Measurements from ENCODE around the gene ZNF665. TPM values are rescaled to one million over a fixed set of nuclear protein-coding genes. Genes with fewer than 3 reads are reported as not detected.
A peak's percentile ranks its signal among the peaks of the same experiment; 100 is the strongest.
"Not testable (repeated sequence)": the region's sequence is repeated elsewhere in the genome, so short reads cannot be mapped to it uniquely, and the experiment has no call there.

ZNF665 gene
- total RNA-seq, 2 experiments from 2014 or later = 11.3 to 11.4 TPM

DNA sequence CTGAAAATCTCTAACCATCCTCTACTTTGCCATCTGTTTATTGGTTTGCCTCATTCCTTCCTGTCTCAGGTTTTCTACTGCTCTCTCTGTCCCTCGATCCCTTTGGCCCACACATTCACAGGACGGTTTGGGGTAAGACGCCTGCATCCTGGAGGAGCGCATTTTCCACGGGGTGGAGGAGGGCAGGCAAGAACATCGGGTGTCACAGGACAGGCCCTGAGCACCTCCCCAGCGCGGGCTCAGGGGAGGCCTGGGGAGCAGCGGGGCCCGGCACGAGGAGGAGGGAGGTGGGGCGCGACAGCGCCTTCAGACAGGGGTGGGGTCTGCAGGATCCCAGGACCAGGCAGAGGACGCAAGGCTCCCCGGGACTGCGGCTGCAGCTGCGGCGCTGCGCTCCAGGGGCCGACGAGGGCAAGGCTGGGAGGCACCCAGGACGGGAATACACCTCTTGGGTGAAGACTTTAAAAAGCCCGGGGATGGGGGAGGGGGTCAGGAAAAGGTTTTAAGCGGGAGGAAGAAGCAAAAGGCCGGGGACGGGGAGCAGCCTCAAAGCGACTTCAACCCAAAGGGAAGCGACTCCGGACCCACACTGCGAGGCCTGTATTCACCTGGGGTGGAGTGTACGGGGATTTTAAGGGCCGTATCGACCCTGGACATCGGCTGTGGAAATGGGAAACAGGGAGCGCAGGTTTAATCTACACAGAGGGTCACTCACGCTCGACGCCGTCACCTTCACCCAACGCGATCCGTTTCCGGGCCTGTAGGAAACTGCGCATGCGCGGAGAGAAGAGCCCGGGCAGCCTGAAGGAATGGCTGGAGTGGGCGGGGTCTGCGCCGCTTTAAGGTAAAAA, 60.8 kb downstream of the ZNF665 start, which contains the start of gene ZNF415:
Gene ZNF415 (minus strand): TSS at position 770 of the 851 bp plus-strand sequence. CDS start 10,234 bp downstream, outside the sequence.
- H3K4me3 Mint-ChIP-seq = peak within 1 kb of the TSS; percentile 71
- H3K36me3 Mint-ChIP-seq = peaks cover 13% of the 10 kb centered on the region
- POLR2A ChIA-PET = no interaction called here
- ATAC-seq (ENCODE audit: low read depth) = peak; percentile 54
- DNase-seq = peak; percentile 68
- peak within 1 kb of the TSS; percentile 58 for H3K27ac Mint-ChIP-seq
- peaks cover 31% of the 10 kb centered on the region for H3K9me3 Mint-ChIP-seq
- peaks cover 11% of the 10 kb centered on the region for H3K27me3 Mint-ChIP-seq
- H3K4me1 Mint-ChIP-seq = peaks cover 5% of the 10 kb centered on the region

DNA sequence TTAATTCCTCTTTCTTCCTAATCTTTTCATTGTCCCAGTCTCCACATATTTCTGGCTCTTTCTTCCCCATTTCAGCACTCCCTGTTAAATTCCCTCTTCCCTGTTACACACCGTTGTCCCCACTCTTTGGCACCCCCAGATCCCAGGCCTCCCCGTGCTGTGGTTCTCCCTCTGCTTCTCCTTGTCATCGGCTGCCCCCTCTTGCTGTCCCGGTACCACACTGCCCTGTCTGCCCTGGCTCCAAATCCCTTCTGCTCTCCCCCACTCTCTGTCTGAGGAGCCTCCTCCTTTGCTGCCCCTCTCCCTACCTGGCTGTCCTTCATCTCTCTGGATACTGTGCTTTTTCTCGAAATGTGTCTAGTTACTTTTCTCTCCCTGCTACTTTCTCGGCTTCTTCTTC, 61.4 kb downstream of the ZNF665 start:
- H3K4me1 Mint-ChIP-seq = peaks cover 5% of the 10 kb centered on the region
- peaks cover 32% of the 10 kb centered on the region for H3K9me3 Mint-ChIP-seq

DNA sequence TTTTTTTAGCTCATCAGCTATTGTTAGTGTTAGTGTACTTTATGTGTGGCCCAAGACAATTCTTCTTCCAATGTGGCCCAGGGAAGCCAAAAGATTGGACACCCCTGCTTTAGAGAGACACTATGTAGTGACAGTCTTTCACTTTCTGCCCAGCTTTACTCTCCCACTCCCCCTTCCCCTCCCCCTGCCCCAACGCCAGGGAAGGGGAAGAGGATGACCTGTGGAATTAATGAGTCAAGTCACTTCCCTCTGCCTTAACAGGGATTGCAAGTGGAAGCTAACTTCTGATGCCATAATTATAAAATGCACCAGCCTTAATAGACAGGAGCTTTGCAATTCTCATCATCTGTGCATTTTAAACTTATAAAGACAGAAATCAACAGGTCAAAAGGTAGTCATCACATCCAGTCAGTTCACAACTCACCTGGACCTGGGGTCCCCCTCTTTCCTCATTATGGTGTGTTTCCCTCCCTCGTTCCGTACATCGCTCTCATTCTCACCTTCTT, 62.0 kb downstream of the ZNF665 start:
- H3K36me3 Mint-ChIP-seq = peaks cover 11% of the 10 kb centered on the region
- POLR2A ChIA-PET = interaction anchor here (0.6 kb wide), 1 partner anchor 290 kb away, joined by 3 read pairs; no protein-coding TSS in a partner anchor
- DNase-seq (no peak), ATAC-seq (ENCODE audit: low read depth) (no peak)
- H3K9me3 Mint-ChIP-seq = peaks cover 29% of the 10 kb centered on the region
- H3K27me3 Mint-ChIP-seq = peaks cover 11% of the 10 kb centered on the region
- peak overlapping the region; percentile 11 for H3K27ac Mint-ChIP-seq
- H3K4me3 Mint-ChIP-seq = no peak overlapping the region
- H3K4me1 Mint-ChIP-seq = peaks cover 5% of the 10 kb centered on the region

More for the DNA sequence above, 61.4 kb downstream of the ZNF665 start:
- peaks cover 11% of the 10 kb centered on the region for H3K27me3 Mint-ChIP-seq
- POLR2A ChIA-PET = no interaction called here
- H3K4me3 Mint-ChIP-seq = peak overlapping the region; percentile 71
- H3K27ac Mint-ChIP-seq = no peak overlapping the region
- H3K36me3 Mint-ChIP-seq = peaks cover 11% of the 10 kb centered on the region
- DNase-seq (no peak), ATAC-seq (ENCODE audit: low read depth) (no peak)

DNA sequence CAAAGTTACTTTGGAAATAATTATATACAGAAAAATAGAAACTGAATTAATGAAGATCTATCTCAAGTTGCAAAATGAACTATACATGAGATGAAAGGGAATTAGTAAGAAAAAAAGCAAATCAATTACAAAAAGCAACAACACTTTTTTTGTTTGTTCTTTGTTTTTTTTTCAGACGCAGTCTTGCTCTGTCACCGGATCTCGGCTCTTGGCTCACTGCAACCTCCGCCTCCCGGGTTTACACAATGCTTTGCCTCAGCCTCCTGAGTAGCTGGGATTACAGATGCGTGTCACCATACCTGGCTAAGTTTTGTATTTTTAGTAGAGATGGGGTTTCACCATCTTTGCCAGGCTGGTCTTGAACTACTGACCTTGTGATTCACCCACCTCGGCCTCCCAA, 62.7 kb downstream of the ZNF665 start:
- DNase-seq (no peak), ATAC-seq (ENCODE audit: low read depth) (no peak)
- Mint-ChIP-seq H3K27me3 (peaks cover 11% of the 10 kb centered on the region), H3K9me3 (peaks cover 26% of the 10 kb centered on the region), H3K36me3 (peaks cover 9% of the 10 kb centered on the region), H3K27ac (no peak overlapping the region), H3K4me1 (peaks cover 5% of the 10 kb centered on the region), H3K4me3 (no peak overlapping the region)
- POLR2A ChIA-PET = interaction anchor here (0.7 kb wide), 1 partner anchor 1262 kb away, joined by 4 read pairs; no protein-coding TSS in a partner anchor

DNA sequence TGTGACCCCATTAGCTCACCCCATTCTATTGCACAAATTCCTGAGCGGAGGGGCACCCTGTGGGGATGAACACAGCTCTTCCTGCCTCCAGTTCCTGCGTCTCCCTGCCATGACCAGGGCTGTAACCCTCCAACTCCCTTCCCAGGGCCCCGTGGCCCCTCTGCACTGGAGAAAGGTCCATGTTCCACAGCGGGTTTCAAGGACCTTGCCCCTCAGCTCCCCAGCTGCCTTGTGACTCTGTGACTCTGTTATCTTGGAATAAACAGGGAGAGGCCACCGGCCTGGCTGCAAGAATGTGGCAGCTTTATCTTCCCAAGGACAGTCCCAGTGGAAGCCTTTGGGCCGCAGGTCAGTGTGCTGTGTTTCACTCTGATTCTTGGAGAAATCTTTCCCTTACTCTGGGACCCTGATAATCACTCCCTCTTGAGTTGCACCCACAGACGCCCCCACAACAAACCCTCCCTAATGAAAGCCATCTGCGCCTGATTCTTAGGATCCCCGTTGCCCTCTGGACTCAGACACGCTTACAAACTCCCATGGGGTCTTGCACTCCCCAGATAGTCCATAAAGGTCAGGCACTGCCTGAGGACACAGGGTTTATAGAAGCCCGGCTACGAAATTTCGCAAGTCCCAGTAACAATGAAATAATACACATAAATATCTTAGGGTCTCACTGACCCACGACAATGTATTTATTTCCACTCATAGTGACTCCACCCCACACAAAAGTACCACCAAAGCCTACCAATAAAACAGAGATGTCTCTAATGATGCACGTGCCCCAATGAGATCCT, 66.2 kb downstream of the ZNF665 start:
- ATAC-seq (ENCODE audit: low read depth); H3K27ac Mint-ChIP-seq; H3K4me1 Mint-ChIP-seq; H3K27me3 Mint-ChIP-seq; POLR2A ChIA-PET; H3K4me3 Mint-ChIP-seq; DNase-seq; H3K36me3 Mint-ChIP-seq: not testable (repeated sequence)
- peaks cover 28% of the 10 kb centered on the region for H3K9me3 Mint-ChIP-seq

DNA sequence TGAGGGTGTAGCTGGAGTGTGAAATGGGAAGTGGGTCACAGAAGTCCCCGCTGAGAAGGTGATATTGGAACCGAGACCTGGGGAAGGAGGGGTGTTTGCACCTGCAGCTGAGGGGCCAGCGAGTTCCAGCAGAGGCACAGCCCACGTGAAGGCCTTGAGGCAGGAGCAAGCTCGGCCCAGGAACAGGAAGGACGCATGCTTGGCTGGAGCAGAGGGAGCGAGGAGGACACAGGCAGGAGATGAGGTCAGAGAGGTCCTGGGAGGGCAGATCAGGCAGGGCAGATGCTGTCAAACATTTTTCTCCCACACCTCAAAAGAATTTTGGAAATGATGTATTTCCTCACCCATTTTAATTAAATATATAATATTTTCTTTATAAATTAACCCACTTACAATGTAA, 69.8 kb downstream of the ZNF665 start:
- ATAC-seq (ENCODE audit: low read depth) (no peak), DNase-seq (no peak)
- Mint-ChIP-seq H3K4me3 (no peak overlapping the region), H3K4me1 (no peaks in the 10 kb centered on the region), H3K9me3 (peaks cover 26% of the 10 kb centered on the region), H3K36me3 (peaks cover 7% of the 10 kb centered on the region), H3K27ac (no peak overlapping the region), H3K27me3 (no peaks in the 10 kb centered on the region)
- POLR2A ChIA-PET = no interaction called here

Other genes starting within 250 kb of the ZNF665 start
- gene ZNF816, start 230.5 kb downstream of the ZNF665 start, total RNA-seq = 10 to 100 TPM; 17.8 to 19.7 TPM
- not detected for gene ERVV-1, start 179.4 kb downstream of the ZNF665 start, total RNA-seq
- not detected for gene ERVV-2, start 148.6 kb downstream of the ZNF665 start, total RNA-seq
- 10 to 100 TPM; 52.2 to 53.2 TPM for gene ZNF160, start 89.9 kb downstream of the ZNF665 start, total RNA-seq
- 1 to 10 TPM in 1 of 2 experiments, under 1 TPM in 1; 0.72 to 1.5 TPM for gene ZNF415, start 60.4 kb downstream of the ZNF665 start, total RNA-seq
- gene ZNF347, start 34.3 kb downstream of the ZNF665 start, total RNA-seq = 10 to 100 TPM; 17.6 to 17.7 TPM
- 10 to 100 TPM; 17.0 to 17.8 TPM for gene ZNF677, start 61.5 kb upstream of the ZNF665 start, total RNA-seq
- gene VN1R2, start 64.9 kb upstream of the ZNF665 start, total RNA-seq = not detected
- gene VN1R4, start 74.4 kb upstream of the ZNF665 start, total RNA-seq = not detected
- gene ZNF845, start 140.4 kb upstream of the ZNF665 start, total RNA-seq = 10 to 100 TPM; 13.0 to 13.1 TPM
- gene ZNF525, start 172.3 kb upstream of the ZNF665 start, total RNA-seq = 10 to 100 TPM; 28.5 to 29.1 TPM
- 10 to 100 TPM; 16.2 to 17.4 TPM for gene ZNF765, start 201.8 kb upstream of the ZNF665 start, total RNA-seq
- 10 to 100 TPM; 14.5 to 17.2 TPM for gene ZNF761, start 238.6 kb upstream of the ZNF665 start, total RNA-seq

Measured in activated naive CD8-positive, alpha-beta T cell treated with anti-CD3 and anti-CD28 coated beads, Interleukin-2, amount 10 ng/mL, durations not matched to agents 7 days and 5 days (primary cell).